Activated T-helper 17 cell treated with anti-CD3 and anti-CD28 coated beads, Interleukin-2, amount 50 U/mL, for 72 hours (primary cell): ENCODE data around the gene KCNMB4. TPM values are rescaled to one million over a fixed set of nuclear protein-coding genes. Genes with fewer than 3 reads are reported as not detected.
"Not testable (repeated sequence)": the region's sequence is repeated elsewhere in the genome, so short reads cannot be mapped to it uniquely, and the experiment has no call there.

Experiments
- ATAC-seq: fragments of 150-1000 bp; cut with Tn5 transposase; replicated peaks from 2 replicates; pipeline ENCODE4 v1.10.0; 2021; ENCODE audit warnings: mild to moderate bottlenecking, moderate library complexity
- H3K27ac Mint-ChIP-seq: one replicate; pipeline ENCODE4 v1.8.0; 2022; ENCODE audit warnings: mixed read lengths
- H3K27me3 Mint-ChIP-seq: one replicate; pipeline ENCODE4 v1.8.0; 2022; ENCODE audit warnings: mixed read lengths
- H3K36me3 Mint-ChIP-seq: one replicate; pipeline ENCODE4 v1.8.0; 2022; ENCODE audit warnings: low read depth, mild to moderate bottlenecking, mixed read lengths
- H3K4me1 Mint-ChIP-seq: one replicate; pipeline ENCODE4 v1.8.0; 2022; ENCODE audit warnings: mixed read lengths
- H3K4me3 Mint-ChIP-seq: one replicate; pipeline ENCODE4 v1.8.0; 2022; ENCODE audit warnings: mild to moderate bottlenecking, mixed read lengths
- H3K9me3 Mint-ChIP-seq: one replicate; pipeline ENCODE4 v1.8.0; 2022; ENCODE audit warnings: mixed read lengths
- total RNA-seq, 2 donors: library from RNA; stranded (reverse); gene quantifications; one replicate each; pipeline ENCODE4 v1.2.3, GENCODE V29; 2022

KCNMB4 gene
- total RNA-seq, 2 donors from 2014 or later: 1.2 to 1.3 TPM

GRCh38 chr12:70359458-70360197 is 6.5 kb upstream of the KCNMB4 start:
- ATAC-seq: no peak
- Mint-ChIP-seq H3K9me3 (no peaks in the 10 kb centered on the region), H3K27me3 (peaks cover 6% of the 10 kb centered on the region), H3K27ac (no peak overlapping the region), H3K4me3 (no peak overlapping the region), H3K4me1 (peaks cover 5% of the 10 kb centered on the region), H3K36me3 (peaks cover 12% of the 10 kb centered on the region)

- Mint-ChIP-seq H3K36me3 (peaks cover 6% of the 10 kb centered on the region), H3K27me3 (peaks cover 11% of the 10 kb centered on the region), H3K4me1 (peaks cover 5% of the 10 kb centered on the region), H3K27ac (no peak overlapping the region), H3K9me3 (no peaks in the 10 kb centered on the region), H3K4me3 (no peak overlapping the region)
- no peak for ATAC-seq
These were observed 5.9 kb upstream of the KCNMB4 start for GRCh38 chr12:70360218-70360617.

- Mint-ChIP-seq H3K27ac (no peak overlapping the region), H3K4me3 (peak overlapping the region; percentile 64)
These were observed 1.2 kb upstream of the KCNMB4 start for GRCh38 chr12:70364695-70365397.

GRCh38 chr12:70365398-70365647 is 767 bp upstream of the KCNMB4 start:
- Mint-ChIP-seq H3K36me3 (no peaks in the 10 kb centered on the region), H3K27ac (no peak overlapping the region)

More at GRCh38 chr12:70364695-70365397, 1.2 kb upstream of the KCNMB4 start:
- no peak for ATAC-seq
- no peaks in the 10 kb centered on the region for H3K9me3 Mint-ChIP-seq
- H3K36me3 Mint-ChIP-seq: no peaks in the 10 kb centered on the region
- H3K4me1 Mint-ChIP-seq: no peaks in the 10 kb centered on the region
- H3K27me3 Mint-ChIP-seq: peaks cover 16% of the 10 kb centered on the region

GRCh38 chr12:70366581-70367257 is 629 bp downstream of the KCNMB4 start:
- Mint-ChIP-seq H3K36me3 (no peaks in the 10 kb centered on the region), H3K27ac (peak overlapping the region; percentile 76), H3K4me3 (peak overlapping the region; percentile 96), H3K4me1 (no peaks in the 10 kb centered on the region), H3K9me3 (no peaks in the 10 kb centered on the region), H3K27me3 (peaks cover 16% of the 10 kb centered on the region)
- ATAC-seq: peak; percentile 54

More at GRCh38 chr12:70365398-70365647, 767 bp upstream of the KCNMB4 start:
- H3K4me3 Mint-ChIP-seq: peak overlapping the region; percentile 64
- no peak for ATAC-seq
- no peaks in the 10 kb centered on the region for H3K4me1 Mint-ChIP-seq
- H3K9me3 Mint-ChIP-seq: no peaks in the 10 kb centered on the region
- H3K27me3 Mint-ChIP-seq: peaks cover 16% of the 10 kb centered on the region

GRCh38 chr12:70367258-70368141 is 1.4 kb downstream of the KCNMB4 start:
- no peaks in the 10 kb centered on the region for H3K4me1 Mint-ChIP-seq
- ATAC-seq: no peak
- H3K4me3 Mint-ChIP-seq: peak overlapping the region; percentile 96
- H3K36me3 Mint-ChIP-seq: no peaks in the 10 kb centered on the region
- peaks cover 16% of the 10 kb centered on the region for H3K27me3 Mint-ChIP-seq
- H3K9me3 Mint-ChIP-seq: no peaks in the 10 kb centered on the region
- no peak overlapping the region for H3K27ac Mint-ChIP-seq

GRCh38 chr12:70372881-70373280 is 6.8 kb downstream of the KCNMB4 start:
- Mint-ChIP-seq H3K9me3 (no peaks in the 10 kb centered on the region), H3K4me3 (no peak overlapping the region), H3K27ac (no peak overlapping the region), H3K4me1 (no peaks in the 10 kb centered on the region), H3K27me3 (no peaks in the 10 kb centered on the region), H3K36me3 (no peaks in the 10 kb centered on the region)
- no peak for ATAC-seq

- Mint-ChIP-seq H3K27me3 (no peaks in the 10 kb centered on the region), H3K36me3 (no peaks in the 10 kb centered on the region), H3K4me3 (no peak overlapping the region), H3K9me3 (peaks cover 4% of the 10 kb centered on the region), H3K27ac (no peak overlapping the region), H3K4me1 (peaks cover 6% of the 10 kb centered on the region)
- ATAC-seq: peak; percentile 72
These were observed 13.8 kb downstream of the KCNMB4 start for GRCh38 chr12:70379846-70380245.

- peaks cover 10% of the 10 kb centered on the region for H3K4me1 Mint-ChIP-seq
- no peak overlapping the region for H3K4me3 Mint-ChIP-seq
- no peak overlapping the region for H3K27ac Mint-ChIP-seq
- H3K36me3 Mint-ChIP-seq: no peaks in the 10 kb centered on the region
- peaks cover 4% of the 10 kb centered on the region for H3K9me3 Mint-ChIP-seq
- ATAC-seq: no peak
- no peaks in the 10 kb centered on the region for H3K27me3 Mint-ChIP-seq
These were observed 17.4 kb downstream of the KCNMB4 start for GRCh38 chr12:70383484-70383883.

- peaks cover 10% of the 10 kb centered on the region for H3K4me1 Mint-ChIP-seq
- no peak overlapping the region for H3K27ac Mint-ChIP-seq
- H3K4me3 Mint-ChIP-seq: no peak overlapping the region
- H3K9me3 Mint-ChIP-seq: peaks cover 4% of the 10 kb centered on the region
- H3K27me3 Mint-ChIP-seq: no peaks in the 10 kb centered on the region
- H3K36me3 Mint-ChIP-seq: no peaks in the 10 kb centered on the region
- ATAC-seq: no peak
These were observed 17.8 kb downstream of the KCNMB4 start for GRCh38 chr12:70383886-70384285.

- no peak overlapping the region for H3K4me3 Mint-ChIP-seq
- H3K27ac Mint-ChIP-seq: no peak overlapping the region
- ATAC-seq: no peak
These were observed 20.7 kb downstream of the KCNMB4 start for GRCh38 chr12:70386771-70387170.

GRCh38 chr12:70389678-70390077 is 23.6 kb downstream of the KCNMB4 start:
- no peaks in the 10 kb centered on the region for H3K27me3 Mint-ChIP-seq
- no peak for ATAC-seq

More at GRCh38 chr12:70386771-70387170, 20.7 kb downstream of the KCNMB4 start:
- Mint-ChIP-seq H3K36me3 (no peaks in the 10 kb centered on the region), H3K4me1 (peaks cover 5% of the 10 kb centered on the region), H3K27me3 (no peaks in the 10 kb centered on the region), H3K9me3 (no peaks in the 10 kb centered on the region)

GRCh38 chr12:70392631-70393030 is 26.5 kb downstream of the KCNMB4 start:
- H3K27me3 Mint-ChIP-seq, H3K9me3 Mint-ChIP-seq, H3K4me1 Mint-ChIP-seq, H3K27ac Mint-ChIP-seq, H3K4me3 Mint-ChIP-seq, H3K36me3 Mint-ChIP-seq, ATAC-seq: not testable (repeated sequence)

More at GRCh38 chr12:70389678-70390077, 23.6 kb downstream of the KCNMB4 start:
- Mint-ChIP-seq H3K9me3 (no peaks in the 10 kb centered on the region), H3K36me3 (no peaks in the 10 kb centered on the region), H3K27ac (no peak overlapping the region), H3K4me3 (no peak overlapping the region), H3K4me1 (peaks cover 5% of the 10 kb centered on the region)
